GM21423 (cell line): ENCODE results near the gene SELENOM.

Experiments
- ATAC-seq: cut with Tn5 transposase; IDR thresholded peaks from one replicate; pipeline ENCODE4 v1.9.1; 2021; ENCODE audit warnings: mild to moderate bottlenecking, moderate library complexity; ENCODE audit not compliant: unreplicated experiment

The SELENOM gene

GRCh38 chr22:31107178-31107893 is at the start of gene SELENOM:
Gene SELENOM (minus strand): TSS chr22:31107568. CDS start chr22:31107505, 63 bp downstream.
- ATAC-seq, result peak; percentile 88

- no peak for ATAC-seq
These were observed 48.1 kb upstream of the SELENOM start for GRCh38 chr22:31155422-31155821.

GRCh38 chr22:31154975-31155374 is 47.6 kb upstream of the SELENOM start:
- no peak for ATAC-seq

GRCh38 chr22:31153357-31153756 is 46.0 kb upstream of the SELENOM start:
- no peak for ATAC-seq

- ATAC-seq, result no peak
These were observed 44.5 kb upstream of the SELENOM start for GRCh38 chr22:31151872-31152271.

GRCh38 chr22:31150615-31151014 is 43.2 kb upstream of the SELENOM start:
- ATAC-seq, result no peak

- no peak for ATAC-seq
These were observed 41.7 kb upstream of the SELENOM start for GRCh38 chr22:31148953-31149627.

- no peak for ATAC-seq
These were observed 41.1 kb upstream of the SELENOM start for GRCh38 chr22:31148488-31148887.

- no peak for ATAC-seq
These were observed 36.9 kb upstream of the SELENOM start for GRCh38 chr22:31144223-31144622.

- ATAC-seq, result no peak
These were observed 36.2 kb upstream of the SELENOM start for GRCh38 chr22:31143537-31143936.

GRCh38 chr22:31143038-31143437 is 35.7 kb upstream of the SELENOM start:
- no peak for ATAC-seq

- ATAC-seq, result no peak
These were observed 34.9 kb upstream of the SELENOM start for GRCh38 chr22:31142285-31142684.

- ATAC-seq, result no peak
These were observed 34.2 kb upstream of the SELENOM start for GRCh38 chr22:31141551-31141950.

- no peak for ATAC-seq
These were observed 33.4 kb upstream of the SELENOM start for GRCh38 chr22:31140746-31141145.

- no peak for ATAC-seq
These were observed 32.7 kb upstream of the SELENOM start, which contains the start of gene PLA2G3 for GRCh38 chr22:31139866-31140716. Gene PLA2G3 (minus strand): TSS chr22:31140508. CDS start chr22:31140354, 154 bp downstream.

- ATAC-seq, result no peak
These were observed 31.7 kb upstream of the SELENOM start for GRCh38 chr22:31139066-31139465.

GRCh38 chr22:31138126-31138525 is 30.8 kb upstream of the SELENOM start:
- no peak for ATAC-seq

GRCh38 chr22:31137721-31138120 is 30.4 kb upstream of the SELENOM start:
- no peak for ATAC-seq

GRCh38 chr22:31136711-31137110 is 29.3 kb upstream of the SELENOM start:
- no peak for ATAC-seq

- ATAC-seq, result no peak
These were observed 28.8 kb upstream of the SELENOM start for GRCh38 chr22:31136155-31136554.

GRCh38 chr22:31135706-31136105 is 28.3 kb upstream of the SELENOM start:
- ATAC-seq, result no peak
